Left cardiac atrium (tissue), 4 donors: Measurements from ENCODE around the gene ANXA4. TPM values are rescaled to one million over a fixed set of nuclear protein-coding genes. Genes with fewer than 3 reads are reported as not detected.
"Not testable (repeated sequence)": the region's sequence is repeated elsewhere in the genome, so short reads cannot be mapped to it uniquely, and the experiment has no call there.

Experiments
- ATAC-seq, 2 donors: fragments of 200-7000 bp; cut with Tn5 transposase; one replicate each; pipeline ENCODE4 v1.9.1; 2020; ENCODE audit warnings: mild to moderate bottlenecking in 2 of 2, moderate library complexity in 2 of 2
- DNase-seq: peaks from one replicate; pipeline ENCODE4 v3.0.0-alpha.2; 2020
- intact Hi-C, 2 donors: fragments of 100-400 bp; cut with DNase I; formaldehyde crosslinking; loops; one replicate each; pipeline versions ENCODE4 v1.14.1 to v1.15.1; 2022 to 2023
- total RNA-seq, 2 donors: library from RNA; stranded (reverse); fragmentation: NEBNext Ultra II Directional; extraction: Animal tissue kit (Norgen Biotek cat#: 25700); gene quantifications; one replicate each; pipeline ENCODE4 v1.2.1, GENCODE V29; 2021
- donor health status: DM: no; HTN: yes; CAD: no.
- donor health status: DM: no; HTN: yes; CAD: no; lungs with severe emphysema.
- donor health status: DM: yes; HTN: yes; CAD: no.
- donor health status: Dilated cardiomyopathy.

Gene ANXA4
- total RNA-seq, 2 donors from 2014 or later, result 41.3 to 50.4 TPM

GRCh38 chr2:69791045-69791444, 49.1 kb downstream of the ANXA4 start:
- peak; percentile 31 to 71 for ATAC-seq
- intact Hi-C loops, result no loop called here
- no peak for DNase-seq

DNA sequence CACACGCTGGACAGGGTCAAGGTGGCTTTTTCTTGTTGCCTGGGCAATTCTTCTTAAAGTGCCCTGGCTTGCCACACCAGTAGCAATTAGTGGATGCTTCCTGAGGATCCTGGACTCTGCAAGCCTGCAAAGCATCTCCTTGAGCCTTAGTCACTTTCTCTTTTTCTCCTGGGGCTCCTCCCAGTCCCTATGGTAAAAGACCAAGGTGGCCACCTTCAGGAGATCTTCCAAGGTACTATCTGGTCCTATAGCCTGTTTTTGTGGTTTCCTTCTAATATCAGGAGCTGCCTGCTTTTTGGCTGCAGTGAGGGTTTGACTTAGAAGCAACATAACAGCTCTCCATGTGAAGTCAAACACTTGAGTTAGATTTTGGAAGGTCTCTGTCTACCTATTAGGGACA, 54.2 kb downstream of the ANXA4 start:
- DNase-seq (no peak), ATAC-seq (no peak)
- intact Hi-C loops, result no loop called here

DNA sequence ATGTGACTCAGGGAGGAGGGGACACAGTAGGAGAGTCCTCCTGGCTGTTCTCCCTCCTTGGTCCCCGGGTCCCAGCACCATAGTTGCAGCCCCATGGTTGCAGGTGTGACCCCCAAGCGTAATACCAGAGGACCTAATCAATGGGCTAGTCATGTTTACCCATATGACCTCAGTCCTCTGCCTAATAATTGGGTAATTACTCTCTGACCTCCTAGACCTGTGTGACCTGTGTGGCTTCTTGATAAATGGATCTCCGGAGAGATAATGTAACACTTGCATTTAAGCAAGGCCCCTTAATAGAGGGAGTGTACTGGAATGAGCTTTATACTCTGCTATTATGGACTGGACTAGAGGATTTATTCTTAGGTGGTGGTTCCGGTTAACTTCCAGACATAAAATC, 55.3 kb downstream of the ANXA4 start:
- intact Hi-C loops, result no loop called here
- ATAC-seq (no peak), DNase-seq (no peak)

- ATAC-seq, result no peak
- intact Hi-C loops, result no loop called here
- no peak for DNase-seq
Observed at GRCh38 chr2:69797836-69798289, 55.9 kb downstream of the ANXA4 start.

DNA sequence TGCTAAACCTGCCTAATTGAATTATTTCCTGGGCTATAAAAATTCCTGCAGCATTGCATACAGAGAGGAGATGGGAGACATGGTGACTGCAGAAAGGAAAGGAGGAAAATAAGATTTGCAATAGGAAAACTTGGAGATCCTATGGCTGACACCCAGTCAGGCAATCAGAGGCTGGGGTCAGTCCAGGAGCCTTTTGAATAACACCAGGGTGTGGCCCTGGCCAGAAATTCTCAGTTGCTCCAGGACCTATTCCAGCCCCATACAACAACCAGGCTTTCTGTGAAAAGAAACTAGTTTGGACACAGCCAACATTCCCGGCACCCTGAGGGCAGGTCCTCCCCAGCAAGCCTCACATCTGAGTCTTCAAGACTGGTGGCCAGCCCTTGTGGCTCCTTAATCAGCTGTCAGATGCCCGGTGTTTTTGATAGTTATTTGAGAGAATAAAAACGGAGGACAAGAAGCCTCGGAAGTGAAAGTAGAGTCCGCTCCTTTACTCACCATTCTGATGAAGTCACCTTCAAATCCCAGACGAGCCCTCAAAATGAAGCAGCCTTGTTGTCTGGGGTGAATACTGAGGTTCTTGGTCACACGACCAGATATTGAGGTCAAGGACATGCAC, 56.5 kb downstream of the ANXA4 start:
- ATAC-seq, result peak; percentile 51 to 78
- intact Hi-C loops, result no loop called here
- peak; percentile 48 for DNase-seq

- DNase-seq, result no peak
- intact Hi-C loops, result no loop called here
- ATAC-seq, result peak; percentile 28 to 69
Observed at GRCh38 chr2:69798909-69799526, 57.1 kb downstream of the ANXA4 start.

- intact Hi-C loops, result no loop called here
- ATAC-seq (no peak), DNase-seq (no peak)
Observed at GRCh38 chr2:69801745-69802290, 59.9 kb downstream of the ANXA4 start.

DNA sequence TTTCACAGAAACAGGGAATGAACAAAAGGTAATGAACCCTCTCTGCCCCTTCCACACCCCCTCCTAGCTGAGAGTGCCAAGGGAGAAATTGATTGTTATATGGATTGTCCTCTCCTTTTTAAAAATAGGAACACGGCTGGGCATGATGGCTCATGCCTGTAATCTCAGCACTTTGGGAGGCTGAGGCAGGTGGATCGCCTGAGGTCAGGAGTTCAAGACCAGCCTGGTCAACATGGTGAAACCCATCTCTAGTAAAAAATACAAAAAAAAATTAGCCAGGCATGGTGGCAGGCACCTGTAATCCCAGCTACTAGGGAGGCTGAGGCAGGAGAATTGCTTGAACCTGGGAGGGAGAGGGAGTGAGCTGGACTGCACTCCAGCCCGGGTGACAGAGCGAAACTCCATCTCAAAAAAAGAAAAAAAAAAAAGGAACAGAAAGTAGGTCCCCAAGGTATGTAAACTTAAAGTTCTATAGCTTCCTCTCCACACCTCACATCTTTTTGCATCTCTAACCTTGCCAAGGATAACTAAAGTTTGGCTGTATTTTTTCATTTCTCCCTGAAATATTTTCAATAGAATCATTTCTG, 60.9 kb downstream of the ANXA4 start:
- intact Hi-C loops, DNase-seq, ATAC-seq: not testable (repeated sequence)

DNA sequence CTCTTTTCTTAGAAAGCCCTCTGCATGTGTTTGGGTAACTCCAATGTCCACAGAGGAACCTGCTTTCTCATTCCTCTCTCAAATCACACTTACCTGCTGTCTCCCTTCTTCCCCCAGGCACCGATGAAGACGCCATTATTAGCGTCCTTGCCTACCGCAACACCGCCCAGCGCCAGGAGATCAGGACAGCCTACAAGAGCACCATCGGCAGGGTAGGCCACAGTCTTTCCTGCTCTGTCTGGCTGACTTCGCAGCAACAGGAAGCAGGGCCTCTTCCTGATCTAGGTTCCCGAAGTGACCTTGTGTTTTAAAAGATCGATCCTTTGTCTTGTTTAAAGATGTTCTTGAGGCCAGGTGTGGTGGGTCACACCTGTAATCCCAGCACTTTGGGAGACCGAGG, 62.5 kb downstream of the ANXA4 start:
- intact Hi-C loops, result no loop called here

GRCh38 chr2:69805887-69806286, 64.0 kb downstream of the ANXA4 start:
- intact Hi-C loops, result no loop called here
- ATAC-seq, result no peak
- no peak for DNase-seq

More for the DNA sequence above, 62.5 kb downstream of the ANXA4 start:
- DNase-seq (no peak), ATAC-seq (no peak)

- no peak for DNase-seq
- intact Hi-C loops, result no loop called here
- no peak for ATAC-seq
Observed at GRCh38 chr2:69807821-69808540, 66.0 kb downstream of the ANXA4 start.

- DNase-seq (no peak), ATAC-seq (no peak)
- intact Hi-C loops, result no loop called here
Observed at GRCh38 chr2:69810550-69810949, 68.6 kb downstream of the ANXA4 start.

DNA sequence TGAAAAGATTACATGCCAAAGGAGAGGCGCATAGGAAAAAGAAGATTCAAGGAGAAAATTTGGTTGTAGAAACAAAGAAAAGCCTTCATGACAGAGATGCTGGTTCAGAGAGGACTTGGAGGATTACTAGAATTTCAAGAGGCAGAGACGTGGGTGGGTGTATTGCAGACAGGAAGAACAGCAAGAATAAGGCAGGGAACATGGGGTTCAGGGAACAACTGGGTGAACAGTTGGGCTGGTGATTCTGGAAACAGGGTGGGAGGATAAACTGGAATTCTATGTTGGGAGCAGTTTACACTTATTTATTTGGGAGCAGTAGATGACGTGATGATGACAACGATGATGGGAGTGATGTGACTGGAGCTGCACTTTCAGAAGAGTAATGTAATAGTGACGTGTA, 69.1 kb downstream of the ANXA4 start:
- intact Hi-C loops, result no loop called here
- DNase-seq, result no peak
- ATAC-seq, result no peak

GRCh38 chr2:69811591-69811990, 69.7 kb downstream of the ANXA4 start:
- intact Hi-C loops, result no loop called here
- DNase-seq (no peak), ATAC-seq (no peak)

DNA sequence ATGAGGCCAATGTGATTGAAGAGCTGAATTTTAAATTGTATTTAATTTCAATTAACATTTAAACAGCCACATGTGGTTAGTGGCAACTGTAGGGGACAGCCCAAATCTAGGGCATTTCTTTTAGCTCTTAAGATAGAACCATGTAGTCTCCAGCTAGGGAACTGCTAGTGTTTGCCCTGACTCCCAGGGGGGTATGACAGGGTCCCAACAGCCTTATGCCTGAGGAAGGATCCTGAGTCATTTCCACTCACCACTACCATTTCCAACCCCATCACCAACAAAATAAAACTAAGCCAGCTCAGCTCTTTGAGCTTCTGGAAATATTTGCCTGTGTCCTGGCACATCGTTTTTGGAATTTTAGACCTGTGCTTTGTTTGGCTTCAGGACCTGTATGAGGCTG, 73.8 kb downstream of the ANXA4 start:
- intact Hi-C loops, result loop anchor here in 1 of 2 donors (2.0 kb wide), 1 partner anchor 89 kb away; no protein-coding TSS in a partner anchor
- DNase-seq (no peak), ATAC-seq (no peak)

GRCh38 chr2:69816923-69817542, 75.1 kb downstream of the ANXA4 start:
- DNase-seq (peak; percentile 57), ATAC-seq (peak; percentile 71 to 76)
- intact Hi-C loops, result loop anchor here (1.0 to 2.0 kb wide), 2 partner anchors 90 to 93 kb away; no protein-coding TSS in a partner anchor

DNA sequence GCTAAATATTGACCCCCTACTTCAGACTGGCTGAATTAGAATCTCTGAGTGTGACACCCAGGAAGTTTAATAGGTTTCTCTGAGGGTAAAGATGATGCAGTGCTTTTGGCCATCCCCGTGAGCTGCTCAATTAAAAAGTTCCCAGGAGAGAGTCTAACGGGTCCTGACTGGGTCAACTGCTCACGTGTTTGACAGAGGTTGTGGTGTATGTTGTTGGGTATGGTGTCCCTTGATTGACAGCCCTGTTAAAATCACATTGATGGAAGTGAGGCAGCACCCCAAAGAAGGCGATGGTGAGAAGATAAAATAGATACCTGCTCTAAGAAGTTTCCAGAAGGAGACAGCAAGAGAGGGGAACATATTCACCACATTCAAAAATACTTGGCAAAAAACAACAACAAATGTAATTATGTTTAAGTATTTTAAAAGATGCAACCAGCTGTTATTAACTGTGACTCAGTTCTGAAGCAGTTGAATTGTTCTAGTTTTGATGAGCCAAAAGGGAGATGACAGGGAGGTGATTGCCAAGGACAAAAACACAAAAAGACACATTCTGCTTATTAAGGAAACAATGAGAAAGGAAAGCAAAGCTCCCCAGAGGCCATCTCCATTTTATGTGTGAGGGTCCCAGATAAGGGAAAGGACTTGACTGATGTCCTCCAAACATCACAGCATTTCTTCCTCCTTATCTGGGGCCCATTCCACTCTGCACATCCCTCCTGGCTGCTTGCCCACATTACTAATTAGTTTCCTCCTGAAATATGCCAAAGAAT, 76.0 kb downstream of the ANXA4 start:
- ATAC-seq (peak in 1 of 2 donors; percentile 35), DNase-seq (no peak)
- intact Hi-C loops, result loop anchor here (1.0 to 2.0 kb wide), 2 partner anchors 91 to 94 kb away; no protein-coding TSS in a partner anchor

GRCh38 chr2:69827796-69828540, 86.0 kb downstream of the ANXA4 start:
- intact Hi-C loops, result no loop called here
- no peak for ATAC-seq

More at GRCh38 chr2:69827796-69828540, 86.0 kb downstream of the ANXA4 start:
- no peak for DNase-seq
